ENCODE results near the gene IDH2. TPM values are rescaled to one million over a fixed set of nuclear protein-coding genes. Genes with fewer than 3 reads are reported as not detected.

IDH2 gene
- total and polyA plus RNA-seq, 2 of the 13 experiments (the other 11 are each of a cell fraction or from before 2014, with no cell fraction given) = 121 to 145 TPM

- H4K20me1 ChIP-seq (ENCODE audit: insufficient read depth, low read length) = peaks cover 13% of the 10 kb centered on the region
- H3K4me1 ChIP-seq (ENCODE audit: insufficient read depth, low read length) = peaks cover 48% of the 10 kb centered on the region
- ATAC-seq (peak; percentile 11; the same call in 2 of the 3 replicates), FAIRE-seq (no peak), DNase-seq (ENCODE audit: low spot score) (peak; percentile 32)
- H3K4me2 ChIP-seq (ENCODE audit: low read depth, low read length) = peak overlapping the region; percentile 40
- CTCF ChIA-PET (ENCODE audit: low intra/inter-chr PET ratio, low total read pairs) = no interaction called here
- no peaks in the 10 kb centered on the region for H3K27me3 ChIP-seq (ENCODE audit: control insufficient read depth in 1 of 2, insufficient read depth in 2 of 2, low read length in 2 of 2)
- H3K9me3 ChIP-seq (ENCODE audit: low read length) = no peaks in the 10 kb centered on the region
- H3K9ac ChIP-seq (ENCODE audit: insufficient read depth, low read depth, low read length) = no peak overlapping the region
- WGBS (ENCODE audit: low lambda C conversion rate) = 58% methylated on average over 7 of the region's 7 CpGs
- POLR2A ChIA-PET = interaction anchor here (0.7 to 2.9 kb wide), 12 partner anchors 9 to 142 kb away, joined by 3 to 36 read pairs (median 4); partner anchors contain the start of genes ARPIN and ZNF710
- no peaks in the 10 kb centered on the region for H3K36me3 ChIP-seq (replicated peaks in 1 of 2; ENCODE audit: control insufficient read depth in 1 of 2, insufficient read depth in 2 of 2, low read length in 2 of 2)
- H3K4me3 ChIP-seq (replicated peaks in 1 of 3; ENCODE audit: insufficient read depth in 1 of 3, low read depth in 2 of 3, low read length in 3 of 3) = peak overlapping the region in 1 of 3 experiments; percentile 4; a peak in 1 of 6 replicates
- H2AFZ ChIP-seq (ENCODE audit: low read length) = no peak overlapping the region
- peak overlapping the region; percentile 40 for H3K27ac ChIP-seq (ENCODE audit: extremely low read length, insufficient read depth, low read length)
- BruUV-seq (replicated peaks) = no TSS peak
- H3K79me2 ChIP-seq (ENCODE audit: insufficient read depth, low read length) = peaks cover 3% of the 10 kb centered on the region
- intact Hi-C loops (cut with micrococcal nuclease; ENCODE audit: unreplicated experiment) (no loop called here), in situ Hi-C loops (cut with HindIII; ENCODE audit: extremely low pct_ligation_motif_present, low pct_unique_long_range_greater_than_20kb) (no loop called here)
- TF ChIP-seq YEATS4 (CRISPR knock-in tag; IDR thresholded peaks at IDR 0.05; ENCODE audit: borderline replicate concordance) (0 out of 2 replicates have a peak, but pooled peaks have one; percentile 7), GLI4 (CRISPR knock-in tag; IDR thresholded peaks at IDR 0.05; ENCODE audit: borderline replicate concordance) (no peak), HNF4A (CRISPR knock-in tag; IDR thresholded peaks at IDR 0.05) (no peak), ZFP91 (CRISPR knock-in tag; IDR thresholded peaks at IDR 0.05; ENCODE audit: borderline replicate concordance) (no peak), SALL2 (CRISPR knock-in tag; IDR thresholded peaks at IDR 0.05) (0 out of 2 replicates have a peak, but pooled peaks have one; percentile 11), HNF1A (IDR thresholded peaks at IDR 0.05; ENCODE audit: low read depth) (0 out of 2 replicates have a peak, but pooled peaks have one; percentile 0), HNF1A (CRISPR knock-in tag; IDR thresholded peaks at IDR 0.05; ENCODE audit: borderline replicate concordance) (no peak), ZNF674 (CRISPR knock-in tag; IDR thresholded peaks at IDR 0.05; ENCODE audit: low read depth) (no peak), SOX13 (IDR thresholded peaks at IDR 0.05) (no peak), SOX13 (CRISPR knock-in tag; conservative IDR thresholded peaks at IDR 0.05 in 1 of 2, IDR thresholded peaks at IDR 0.05 in 1 of 2) (no peak), HMG20A (CRISPR knock-in tag; IDR thresholded peaks at IDR 0.05; ENCODE audit: borderline replicate concordance) (no peak), MNT (IDR thresholded peaks at IDR 0.05) (peak; percentile 28; the same call in 1 of the 2 replicates), HNRNPUL1 (IDR thresholded peaks at IDR 0.05; ENCODE audit: low read depth, low read length) (no peak), KLF12 (CRISPR knock-in tag; IDR thresholded peaks at IDR 0.05; ENCODE audit: borderline replicate concordance) (0 out of 2 replicates have a peak, but pooled peaks have one; percentile 8), NKX3-1 (CRISPR knock-in tag; IDR thresholded peaks at IDR 0.05) (0 out of 2 replicates have a peak, but pooled peaks have one; percentile 41)
Measured at GRCh38 chr15:90055182-90055581, 47.1 kb downstream of the IDH2 start.
